RWPE2 (cell line): ENCODE data around the gene EPB41.
A peak's percentile ranks its signal among the peaks of the same experiment; 100 is the strongest.

Experiments
- ATAC-seq: fragments of 200-7000 bp; cut with Tn5 transposase; 3 replicates; pipeline ENCODE4 v1.9.1; 2021; ENCODE audit warnings: low read depth
- DNase-seq: peaks from one replicate; pipeline ENCODE4 v3.0.0-alpha.2; 2020; ENCODE audit warnings: low spot score
- H3K27ac ChIP-seq: fragments of 450-650 bp; 2 replicates; pipeline ENCODE4 v1.5.1; 2017; ENCODE audit warnings: mild to moderate bottlenecking; ENCODE audit not compliant: poor library complexity, severe bottlenecking
- H3K27me3 ChIP-seq: fragments of 250-450 bp; sonication (Bioruptor Pico); 2 replicates; pipeline ENCODE4 v1.5.1; 2021; ENCODE audit warnings: mild to moderate bottlenecking, moderate library complexity; ENCODE audit not compliant: insufficient read depth, poor library complexity, severe bottlenecking
- H3K36me3 ChIP-seq: fragments of 250-450 bp; sonication (Bioruptor Pico); 2 replicates; pipeline ENCODE4 v1.5.1; 2020; ENCODE audit warnings: low read depth, mild to moderate bottlenecking, moderate library complexity
- H3K4me1 ChIP-seq: fragments of 250-450 bp; sonication (Bioruptor Pico); 2 replicates; pipeline ENCODE4 v1.5.1; 2021; ENCODE audit warnings: mild to moderate bottlenecking, moderate library complexity; ENCODE audit not compliant: insufficient read depth, poor library complexity, severe bottlenecking
- H3K4me3 ChIP-seq: fragments of 250-450 bp; sonication (Bioruptor Pico); 2 replicates; pipeline ENCODE4 v1.5.1; 2021; ENCODE audit warnings: mild to moderate bottlenecking, moderate library complexity; ENCODE audit not compliant: severe bottlenecking
- H3K9me3 ChIP-seq: fragments of 250-450 bp; sonication (Bioruptor Pico); 2 replicates; pipeline ENCODE4 v1.5.1; 2021; ENCODE audit warnings: mild to moderate bottlenecking, moderate library complexity; ENCODE audit not compliant: severe bottlenecking
- TF ChIP-seq, protein P1 (sequence below): fragments of 450-650 bp; IDR thresholded peaks from one replicate; pipeline ENCODE4 v1.5.1; 2017; ENCODE audit warnings: mild to moderate bottlenecking, moderate library complexity; ENCODE audit not compliant: poor library complexity, severe bottlenecking

Gene EPB41

DNA sequence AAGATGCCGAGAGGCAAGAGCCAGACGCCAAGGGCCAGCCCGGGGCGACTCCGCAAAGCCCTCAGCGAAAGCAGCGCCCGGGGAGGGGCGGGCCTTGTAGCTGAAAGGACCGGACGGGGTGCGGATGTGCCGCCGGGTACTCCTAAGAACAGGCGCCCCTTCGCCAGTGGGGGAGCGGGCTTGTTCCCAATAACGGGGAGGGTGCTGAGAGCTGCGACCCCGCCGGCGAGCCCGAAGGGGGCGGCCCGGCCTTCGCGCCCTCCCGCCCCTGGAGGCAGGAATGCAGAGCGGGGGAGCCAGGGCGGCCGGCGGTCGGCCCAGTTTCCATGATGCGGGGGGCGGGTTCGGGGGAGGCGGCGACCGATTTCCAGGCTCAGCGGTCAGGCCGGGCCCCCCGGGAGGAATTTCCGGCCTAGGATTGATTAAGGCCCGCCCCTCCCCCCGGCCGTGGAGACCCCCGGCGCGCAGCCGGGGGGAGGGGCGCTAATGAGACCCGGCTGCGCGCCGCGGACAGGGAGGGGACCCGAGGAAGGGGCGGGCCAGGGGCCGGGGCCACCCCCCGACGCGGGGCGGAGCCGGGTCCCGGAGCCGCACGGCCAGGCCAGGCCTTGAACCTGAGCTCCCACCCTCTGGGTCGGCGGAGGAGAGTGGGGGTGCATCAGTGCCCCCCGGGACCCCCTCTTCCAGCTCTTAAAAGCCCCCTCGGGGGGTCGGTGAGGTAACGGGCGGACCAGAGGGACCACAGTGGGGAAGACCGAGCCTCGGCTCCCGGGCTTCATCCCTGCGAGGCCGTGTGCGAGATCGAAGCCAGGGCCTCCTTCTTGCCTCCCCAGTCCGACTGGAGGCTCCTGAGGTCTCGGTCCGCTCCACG, 210.2 kb downstream of the EPB41 start:
- Histone ChIP-seq H3K27me3 (peaks cover 16% of the 10 kb centered on the region), H3K36me3 (peaks cover 3% of the 10 kb centered on the region; the same call in 1 of the 2 replicates), H3K4me3 (peak overlapping the region; percentile 51), H3K27ac (peak overlapping the region; percentile 37), H3K4me1 (no peaks in the 10 kb centered on the region), H3K9me3 (no peaks in the 10 kb centered on the region)
- ATAC-seq (peak; percentile 52), DNase-seq (no peak)
- TF ChIP-seq, protein P1, sequence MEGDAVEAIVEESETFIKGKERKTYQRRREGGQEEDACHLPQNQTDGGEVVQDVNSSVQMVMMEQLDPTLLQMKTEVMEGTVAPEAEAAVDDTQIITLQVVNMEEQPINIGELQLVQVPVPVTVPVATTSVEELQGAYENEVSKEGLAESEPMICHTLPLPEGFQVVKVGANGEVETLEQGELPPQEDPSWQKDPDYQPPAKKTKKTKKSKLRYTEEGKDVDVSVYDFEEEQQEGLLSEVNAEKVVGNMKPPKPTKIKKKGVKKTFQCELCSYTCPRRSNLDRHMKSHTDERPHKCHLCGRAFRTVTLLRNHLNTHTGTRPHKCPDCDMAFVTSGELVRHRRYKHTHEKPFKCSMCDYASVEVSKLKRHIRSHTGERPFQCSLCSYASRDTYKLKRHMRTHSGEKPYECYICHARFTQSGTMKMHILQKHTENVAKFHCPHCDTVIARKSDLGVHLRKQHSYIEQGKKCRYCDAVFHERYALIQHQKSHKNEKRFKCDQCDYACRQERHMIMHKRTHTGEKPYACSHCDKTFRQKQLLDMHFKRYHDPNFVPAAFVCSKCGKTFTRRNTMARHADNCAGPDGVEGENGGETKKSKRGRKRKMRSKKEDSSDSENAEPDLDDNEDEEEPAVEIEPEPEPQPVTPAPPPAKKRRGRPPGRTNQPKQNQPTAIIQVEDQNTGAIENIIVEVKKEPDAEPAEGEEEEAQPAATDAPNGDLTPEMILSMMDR, result peak; percentile 64

DNA sequence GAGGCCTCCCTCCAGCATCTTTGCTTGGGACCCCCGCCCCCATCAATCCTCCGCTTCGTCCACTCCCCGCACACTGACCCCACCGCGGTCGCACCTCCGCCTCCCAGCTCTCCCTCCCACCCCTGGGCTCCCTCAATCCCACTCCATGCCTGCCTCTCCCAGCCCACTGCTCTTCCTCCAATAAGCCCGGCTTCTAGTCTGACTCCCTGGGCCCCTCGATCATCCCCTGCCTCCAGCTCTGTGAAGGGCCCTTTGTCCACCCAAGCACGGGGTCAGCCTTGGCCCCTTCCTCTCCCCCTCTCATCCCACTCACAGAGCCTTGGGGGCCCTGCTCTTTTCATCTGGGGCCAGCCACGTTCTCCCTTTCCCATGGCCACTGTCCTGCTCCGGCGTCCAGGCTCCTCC, 210.9 kb downstream of the EPB41 start:
- Histone ChIP-seq H3K9me3 (no peaks in the 10 kb centered on the region), H3K27me3 (peaks cover 16% of the 10 kb centered on the region), H3K4me1 (no peaks in the 10 kb centered on the region), H3K4me3 (no peak overlapping the region), H3K27ac (no peak overlapping the region), H3K36me3 (peaks cover 3% of the 10 kb centered on the region; the same call in 1 of the 2 replicates)
- TF ChIP-seq, protein P1, result no peak
- DNase-seq (no peak), ATAC-seq (no peak)

DNA sequence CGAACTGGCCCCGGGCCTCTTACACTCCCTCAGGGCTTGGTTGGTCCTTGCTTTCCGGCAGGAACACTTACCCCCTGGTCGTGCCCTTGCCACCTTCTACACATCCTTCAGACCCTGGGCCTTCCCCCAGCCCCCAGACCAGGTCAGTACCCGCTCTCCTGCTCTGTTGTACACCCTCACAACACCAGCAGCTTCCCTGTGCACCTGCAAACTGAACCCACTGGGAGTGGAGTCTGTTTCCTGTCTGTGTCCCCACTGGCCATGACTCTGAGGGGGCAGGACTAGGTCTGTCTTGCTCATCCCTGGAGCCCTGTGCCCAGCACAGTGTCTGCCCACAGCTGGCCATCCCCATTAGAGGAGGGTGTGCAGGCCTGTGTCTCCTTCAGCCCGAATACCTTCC, 211.4 kb downstream of the EPB41 start:
- Histone ChIP-seq H3K27me3 (peaks cover 16% of the 10 kb centered on the region), H3K4me3 (no peak overlapping the region), H3K4me1 (no peaks in the 10 kb centered on the region), H3K9me3 (no peaks in the 10 kb centered on the region), H3K27ac (no peak overlapping the region), H3K36me3 (peaks cover 1% of the 10 kb centered on the region; the same call in 1 of the 2 replicates)
- DNase-seq, result no peak
- ATAC-seq, result no peak
- TF ChIP-seq, protein P1, result no peak

DNA sequence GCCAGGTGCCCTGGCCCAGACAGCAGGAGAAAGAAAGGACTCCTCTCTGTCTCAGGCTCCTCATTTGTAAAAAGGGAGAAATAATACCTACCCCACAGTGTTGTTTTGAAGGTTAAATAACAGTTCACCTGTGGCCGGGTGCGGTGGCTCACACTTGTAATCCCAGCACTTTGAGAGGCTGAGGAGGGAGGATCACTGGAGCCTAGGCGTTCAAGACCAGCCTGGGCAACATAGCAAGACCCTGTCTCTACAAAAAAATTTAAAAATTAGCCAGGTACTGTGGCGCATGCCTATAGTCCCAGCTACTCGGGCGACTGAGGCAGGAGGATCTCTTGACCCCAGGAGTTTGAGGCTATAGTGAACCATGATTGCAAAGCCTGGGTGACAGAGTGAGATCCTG, 211.8 kb downstream of the EPB41 start:
- no peak for ATAC-seq
- Histone ChIP-seq H3K9me3 (no peaks in the 10 kb centered on the region), H3K4me3 (no peak overlapping the region), H3K27ac (no peak overlapping the region), H3K36me3 (no peaks in the 10 kb centered on the region), H3K4me1 (no peaks in the 10 kb centered on the region), H3K27me3 (peaks cover 16% of the 10 kb centered on the region)
- TF ChIP-seq, protein P1, result no peak
- DNase-seq, result no peak

DNA sequence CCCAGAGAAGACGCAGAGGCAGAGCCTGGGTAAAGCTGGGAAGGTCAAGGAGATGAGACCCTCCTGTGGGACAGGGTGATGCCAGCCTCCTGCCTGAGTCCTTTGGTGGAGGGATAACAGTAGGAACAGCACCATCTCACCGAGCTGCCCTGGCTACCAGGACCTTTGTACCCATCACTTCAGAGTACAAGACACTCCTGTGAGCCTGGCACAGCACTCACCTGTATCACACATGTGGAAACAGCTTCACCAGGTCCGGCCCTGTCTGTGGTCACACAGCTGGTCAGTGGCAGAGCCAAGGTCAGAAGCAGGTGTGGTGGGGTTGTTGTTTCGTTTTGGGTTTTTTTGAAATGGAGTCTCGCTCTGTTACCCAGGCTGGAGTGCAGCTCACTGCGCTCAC, 214.4 kb downstream of the EPB41 start:
- TF ChIP-seq, protein P1, result no peak
- no peak overlapping the region for H3K4me3 ChIP-seq
- H3K27ac ChIP-seq, result no peak overlapping the region
- H3K27me3 ChIP-seq, result no peaks in the 10 kb centered on the region
- H3K36me3 ChIP-seq, result no peaks in the 10 kb centered on the region
- no peaks in the 10 kb centered on the region for H3K4me1 ChIP-seq
- ATAC-seq, result no peak
- H3K9me3 ChIP-seq, result no peaks in the 10 kb centered on the region
- no peak for DNase-seq
